Peyer's patch (tissue), 4 donors: ENCODE measurements around the gene EHD2. TPM values are rescaled to one million over a fixed set of nuclear protein-coding genes. Genes with fewer than 3 reads are reported as not detected.

ENCODE experiments used
- DNase-seq, 3 donors: peaks; one replicate each; pipeline ENCODE4 v3.0.0-alpha.2; 2017 to 2019
- H3K27ac ChIP-seq, 4 donors: fragments of 200-600 bp; sonication (generic); one replicate each; pipeline ENCODE4 v1.5.1; 2016 to 2019
- H3K27me3 ChIP-seq, 2 donors: fragments of 200-600 bp; sonication (generic); one replicate each; pipeline ENCODE4 v1.5.1; 2019
- H3K36me3 ChIP-seq, 3 donors: fragments of 200-600 bp; sonication (generic); one replicate each; pipeline ENCODE4 v1.5.1; 2016 to 2019
- H3K4me1 ChIP-seq, 4 donors: fragments of 200-600 bp; sonication (generic); one replicate each; pipeline ENCODE4 v1.5.1; 2016 to 2019
- H3K4me3 ChIP-seq, 4 donors: fragments of 200-600 bp; sonication (generic); 1 replicate in 3 of 4; 2 replicates in 1 of 4; pipeline ENCODE4 v1.5.1; 2016 to 2019; ENCODE audit warnings: mild to moderate bottlenecking in 1 of 4
- H3K9me3 ChIP-seq, 4 donors: fragments of 200-600 bp; sonication (generic); one replicate each; pipeline ENCODE4 v1.5.1; 2016 to 2019; ENCODE audit warnings: mild to moderate bottlenecking in 1 of 4
- CTCF ChIP-seq, 6 experiments: fragments of 450-650 bp in 4 of 6; fragments of 200-600 bp in 2 of 6; sonication (generic) in 1 of 6; IDR thresholded peaks; one replicate each; pipeline ENCODE4 v1.5.1; 2017 to 2019; ENCODE audit warnings: antibody characterized with exemption in 6 of 6, mild to moderate bottlenecking in 3 of 6, moderate library complexity in 1 of 6
- POLR2A ChIP-seq, 2 donors: fragments of 450-650 bp; IDR thresholded peaks; one replicate each; pipeline ENCODE4 v1.5.1; 2017; ENCODE audit warnings: antibody characterized with exemption in 2 of 2, mild to moderate bottlenecking in 2 of 2, moderate library complexity in 2 of 2
- total RNA-seq, 4 donors: library from RNA; depleted of rRNA; stranded (reverse); fragments of >200 nt; gene quantifications; one replicate each; pipeline ENCODE4 v1.1.0, GENCODE V29; 2016

Gene EHD2
- total RNA-seq, 4 donors from 2014 or later, result 11.2 to 117 (median 23.0) TPM

GRCh38 chr19:47755762-47756626 lies 42.8 kb downstream of the EHD2 start:
- DNase-seq, result no peak
- peaks cover 0 to 70% (median 0%) of the 10 kb centered on the region in 3 donors for H3K36me3 ChIP-seq
- no peak overlapping the region for H3K27ac ChIP-seq

GRCh38 chr19:47756627-47756929 lies 43.4 kb downstream of the EHD2 start:
- H3K4me1 ChIP-seq, result peaks cover 0 to 14% (median 3%) of the 10 kb centered on the region in 4 donors
- H3K36me3 ChIP-seq, result peaks cover 0 to 64% (median 0%) of the 10 kb centered on the region in 3 donors
- H3K27ac ChIP-seq, result peak overlapping the region in 3 of 4 donors; percentile 61 to 91 (median 74)
- H3K27me3 ChIP-seq, result no peaks in the 10 kb centered on the region
- DNase-seq, result no peak
- H3K4me3 ChIP-seq, result no peak overlapping the region
- no peaks in the 10 kb centered on the region for H3K9me3 ChIP-seq
- TF ChIP-seq POLR2A (IDR thresholded peaks at IDR 0.05) (no peak), CTCF (IDR thresholded peaks at IDR 0.05) (no peak)

More at GRCh38 chr19:47755762-47756626, 42.8 kb downstream of the EHD2 start:
- TF ChIP-seq POLR2A (IDR thresholded peaks at IDR 0.05) (no peak), CTCF (IDR thresholded peaks at IDR 0.05) (no peak)
- Histone ChIP-seq H3K4me3 (no peak overlapping the region), H3K9me3 (no peaks in the 10 kb centered on the region), H3K4me1 (peaks cover 0 to 14% (median 3%) of the 10 kb centered on the region in 4 donors), H3K27me3 (no peaks in the 10 kb centered on the region)

- Histone ChIP-seq H3K4me3 (no peak overlapping the region), H3K9me3 (no peaks in the 10 kb centered on the region), H3K4me1 (peaks cover 0 to 14% (median 3%) of the 10 kb centered on the region in 4 donors), H3K27ac (peak overlapping the region in 3 of 4 donors; percentile 61 to 91 (median 74)), H3K36me3 (peaks cover 0 to 59% (median 0%) of the 10 kb centered on the region in 3 donors), H3K27me3 (no peaks in the 10 kb centered on the region)
- peak in 2 of 6 experiments; percentile 2 to 9 for TF ChIP-seq CTCF (IDR thresholded peaks at IDR 0.05)
- TF ChIP-seq POLR2A (IDR thresholded peaks at IDR 0.05), result no peak
- peak in 1 of 3 donors; percentile 75 for DNase-seq
Measured at GRCh38 chr19:47756953-47757608, 43.9 kb downstream of the EHD2 start.

- TF ChIP-seq POLR2A (IDR thresholded peaks at IDR 0.05) (no peak), CTCF (IDR thresholded peaks at IDR 0.05) (no peak)
- H3K27ac ChIP-seq, result peak overlapping the region in 3 of 4 donors; percentile 61 to 91 (median 74)
- no peaks in the 10 kb centered on the region for H3K9me3 ChIP-seq
- DNase-seq, result peak in 1 of 3 donors; percentile 77
- no peaks in the 10 kb centered on the region for H3K27me3 ChIP-seq
- H3K36me3 ChIP-seq, result peaks cover 0 to 52% (median 0%) of the 10 kb centered on the region in 3 donors
- H3K4me1 ChIP-seq, result peaks cover 0 to 14% (median 3%) of the 10 kb centered on the region in 4 donors
- H3K4me3 ChIP-seq, result no peak overlapping the region
Measured at GRCh38 chr19:47757617-47758442, 44.6 kb downstream of the EHD2 start.

GRCh38 chr19:47758443-47758804 lies 45.2 kb downstream of the EHD2 start:
- DNase-seq, result no peak
- H3K36me3 ChIP-seq, result peaks cover 0 to 46% (median 0%) of the 10 kb centered on the region in 3 donors
- H3K4me3 ChIP-seq, result no peak overlapping the region
- TF ChIP-seq POLR2A (IDR thresholded peaks at IDR 0.05) (no peak), CTCF (IDR thresholded peaks at IDR 0.05) (no peak)
- peak overlapping the region in 3 of 4 donors; percentile 61 to 91 (median 74) for H3K27ac ChIP-seq
- H3K4me1 ChIP-seq, result peaks cover 0 to 14% (median 3%) of the 10 kb centered on the region in 4 donors
- no peaks in the 10 kb centered on the region for H3K9me3 ChIP-seq
- no peaks in the 10 kb centered on the region for H3K27me3 ChIP-seq
